Measurements from ENCODE around the gene TMEM229B.
A peak's percentile ranks its signal among the peaks of the same experiment; 100 is the strongest.

The TMEM229B gene

DNA sequence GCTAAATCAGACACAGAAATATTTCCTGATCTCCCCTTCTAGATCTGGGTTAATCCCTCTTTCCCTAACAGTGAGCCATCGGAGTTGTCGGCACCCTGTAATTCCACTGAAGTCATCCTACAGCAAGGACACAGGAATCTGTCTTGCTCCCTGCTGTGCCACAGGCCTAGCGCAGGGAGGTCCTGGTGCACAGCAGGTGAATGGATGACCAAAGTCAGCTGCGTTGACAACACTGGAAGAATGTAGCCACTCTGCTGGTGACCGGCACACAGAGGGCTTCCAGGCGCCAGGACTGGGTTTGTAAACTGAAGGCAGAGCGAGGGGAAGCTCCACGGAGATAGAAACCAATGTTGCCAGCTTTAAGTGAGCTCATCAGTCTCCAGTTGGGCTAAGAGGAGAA, 23.6 kb downstream of the TMEM229B start:
- H3K4me1 ChIP-seq, result peaks cover 30% of the 10 kb centered on the region

DNA sequence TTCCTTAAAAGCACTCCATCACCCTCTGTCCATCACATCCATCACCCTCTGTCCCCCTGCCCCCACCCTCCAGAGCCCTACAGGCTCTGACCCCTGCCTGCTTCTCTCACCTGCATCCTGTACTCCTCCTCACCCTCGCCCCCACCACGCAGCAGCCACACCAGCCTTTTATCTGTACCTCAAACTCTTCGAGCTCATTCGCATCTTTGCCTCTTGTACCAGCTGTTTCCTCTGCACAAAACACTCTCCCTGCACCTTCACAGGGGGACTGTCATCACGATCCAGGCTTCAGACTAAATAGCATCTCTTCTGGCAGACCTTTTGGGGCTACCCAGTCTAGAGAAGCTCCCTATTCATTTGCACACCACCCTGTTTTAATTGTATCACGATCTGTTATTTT, 24.1 kb downstream of the TMEM229B start:
- no peak overlapping the region for H3K9ac ChIP-seq
- no peaks in the 10 kb centered on the region for H3K9me3 ChIP-seq (ENCODE audit: control insufficient read depth, low read length)
- peaks cover 35% of the 10 kb centered on the region for H3K4me1 ChIP-seq
- no peaks in the 10 kb centered on the region for H3K79me2 ChIP-seq
- H3K4me2 ChIP-seq (ENCODE audit: low read length), result no peak overlapping the region
- H3K4me3 ChIP-seq (ENCODE audit: low read depth, low read length), result no peak overlapping the region
- TF ChIP-seq, protein P1, sequence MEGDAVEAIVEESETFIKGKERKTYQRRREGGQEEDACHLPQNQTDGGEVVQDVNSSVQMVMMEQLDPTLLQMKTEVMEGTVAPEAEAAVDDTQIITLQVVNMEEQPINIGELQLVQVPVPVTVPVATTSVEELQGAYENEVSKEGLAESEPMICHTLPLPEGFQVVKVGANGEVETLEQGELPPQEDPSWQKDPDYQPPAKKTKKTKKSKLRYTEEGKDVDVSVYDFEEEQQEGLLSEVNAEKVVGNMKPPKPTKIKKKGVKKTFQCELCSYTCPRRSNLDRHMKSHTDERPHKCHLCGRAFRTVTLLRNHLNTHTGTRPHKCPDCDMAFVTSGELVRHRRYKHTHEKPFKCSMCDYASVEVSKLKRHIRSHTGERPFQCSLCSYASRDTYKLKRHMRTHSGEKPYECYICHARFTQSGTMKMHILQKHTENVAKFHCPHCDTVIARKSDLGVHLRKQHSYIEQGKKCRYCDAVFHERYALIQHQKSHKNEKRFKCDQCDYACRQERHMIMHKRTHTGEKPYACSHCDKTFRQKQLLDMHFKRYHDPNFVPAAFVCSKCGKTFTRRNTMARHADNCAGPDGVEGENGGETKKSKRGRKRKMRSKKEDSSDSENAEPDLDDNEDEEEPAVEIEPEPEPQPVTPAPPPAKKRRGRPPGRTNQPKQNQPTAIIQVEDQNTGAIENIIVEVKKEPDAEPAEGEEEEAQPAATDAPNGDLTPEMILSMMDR (IDR thresholded peaks at IDR 0.05), result no peak
- H3K27ac ChIP-seq, result no peak overlapping the region
- no peak overlapping the region for H2AFZ ChIP-seq
- no peaks in the 10 kb centered on the region for H3K27me3 ChIP-seq (ENCODE audit: control insufficient read depth, insufficient read depth, low read length)
- H3K36me3 ChIP-seq (ENCODE audit: control insufficient read depth, insufficient read depth, low read length), result no peaks in the 10 kb centered on the region

More for the DNA sequence above, 23.6 kb downstream of the TMEM229B start:
- H2AFZ ChIP-seq, result no peak overlapping the region
- no peaks in the 10 kb centered on the region for H3K36me3 ChIP-seq (ENCODE audit: control insufficient read depth, insufficient read depth, low read length)
- TF ChIP-seq, protein P1 (IDR thresholded peaks at IDR 0.05), result no peak
- H3K27me3 ChIP-seq (ENCODE audit: control insufficient read depth, insufficient read depth, low read length), result no peaks in the 10 kb centered on the region
- no peaks in the 10 kb centered on the region for H3K9me3 ChIP-seq (ENCODE audit: control insufficient read depth, low read length)
- H3K4me3 ChIP-seq (ENCODE audit: low read depth, low read length), result no peak overlapping the region
- no peaks in the 10 kb centered on the region for H3K79me2 ChIP-seq
- no peak overlapping the region for H3K4me2 ChIP-seq (ENCODE audit: low read length)
- H3K9ac ChIP-seq, result no peak overlapping the region
- no peak overlapping the region for H3K27ac ChIP-seq

DNA sequence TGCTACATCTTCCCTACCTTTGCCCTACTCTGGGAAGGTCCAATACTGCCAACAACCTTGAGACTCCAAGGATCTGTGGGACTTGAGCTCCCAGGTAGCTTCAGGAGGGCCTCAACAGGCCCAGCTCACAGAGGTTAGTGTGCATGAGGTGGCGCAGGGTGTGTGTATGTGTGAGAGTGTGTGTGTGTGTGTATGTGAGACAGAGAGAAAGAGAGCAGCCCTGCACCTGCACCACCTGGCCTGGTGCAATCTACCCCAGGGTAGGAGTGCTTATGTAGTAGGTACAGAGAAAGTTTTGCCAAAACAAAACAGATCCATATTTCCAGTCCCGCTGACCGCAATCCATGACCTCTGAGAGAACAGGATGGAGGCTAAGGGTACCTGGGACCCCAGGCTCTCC, 24.6 kb downstream of the TMEM229B start:
- TF ChIP-seq, protein P1 (IDR thresholded peaks at IDR 0.05), result no peak
- no peaks in the 10 kb centered on the region for H3K36me3 ChIP-seq (ENCODE audit: control insufficient read depth, insufficient read depth, low read length)
- H3K4me2 ChIP-seq (ENCODE audit: low read length), result no peak overlapping the region
- no peaks in the 10 kb centered on the region for H3K27me3 ChIP-seq (ENCODE audit: control insufficient read depth, insufficient read depth, low read length)
- H3K9me3 ChIP-seq (ENCODE audit: control insufficient read depth, low read length), result no peaks in the 10 kb centered on the region
- no peak overlapping the region for H3K9ac ChIP-seq
- no peak overlapping the region for H3K27ac ChIP-seq
- H3K4me3 ChIP-seq (ENCODE audit: low read depth, low read length), result no peak overlapping the region
- no peak overlapping the region for H2AFZ ChIP-seq
- H3K4me1 ChIP-seq, result peaks cover 40% of the 10 kb centered on the region
- H3K79me2 ChIP-seq, result no peaks in the 10 kb centered on the region

DNA sequence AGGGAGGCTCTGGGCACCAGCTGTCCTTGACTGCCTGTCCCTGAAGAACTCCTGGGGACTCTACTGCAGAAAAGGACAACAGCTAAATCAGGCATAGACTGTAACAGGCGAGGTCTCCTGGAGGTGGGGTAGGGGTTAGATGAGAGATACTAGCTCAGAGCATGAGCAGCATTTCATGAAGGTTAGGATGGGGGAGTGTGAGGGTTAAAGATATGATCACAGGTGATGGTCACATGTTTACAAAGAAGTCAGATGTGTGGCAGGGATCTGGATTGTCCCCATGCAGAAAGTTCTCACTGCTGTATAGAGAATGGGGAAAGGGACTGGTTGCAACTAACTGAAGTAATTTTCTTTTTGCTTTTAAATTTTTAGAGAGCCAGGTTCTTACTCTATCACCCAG, 26.5 kb downstream of the TMEM229B start:
- H2AFZ ChIP-seq, result peak overlapping the region; percentile 81
- peak overlapping the region; percentile 11 for H3K4me3 ChIP-seq (ENCODE audit: low read depth, low read length)
- peak overlapping the region; percentile 98 for H3K27ac ChIP-seq
- no peak overlapping the region for H3K9ac ChIP-seq
- TF ChIP-seq, protein P1 (IDR thresholded peaks at IDR 0.05), result no peak
- no peaks in the 10 kb centered on the region for H3K79me2 ChIP-seq
- H3K27me3 ChIP-seq (ENCODE audit: control insufficient read depth, insufficient read depth, low read length), result no peaks in the 10 kb centered on the region
- peaks cover 56% of the 10 kb centered on the region for H3K4me1 ChIP-seq
- no peaks in the 10 kb centered on the region for H3K36me3 ChIP-seq (ENCODE audit: control insufficient read depth, insufficient read depth, low read length)
- peak overlapping the region; percentile 64 for H3K4me2 ChIP-seq (ENCODE audit: low read length)
- no peaks in the 10 kb centered on the region for H3K9me3 ChIP-seq (ENCODE audit: control insufficient read depth, low read length)

DNA sequence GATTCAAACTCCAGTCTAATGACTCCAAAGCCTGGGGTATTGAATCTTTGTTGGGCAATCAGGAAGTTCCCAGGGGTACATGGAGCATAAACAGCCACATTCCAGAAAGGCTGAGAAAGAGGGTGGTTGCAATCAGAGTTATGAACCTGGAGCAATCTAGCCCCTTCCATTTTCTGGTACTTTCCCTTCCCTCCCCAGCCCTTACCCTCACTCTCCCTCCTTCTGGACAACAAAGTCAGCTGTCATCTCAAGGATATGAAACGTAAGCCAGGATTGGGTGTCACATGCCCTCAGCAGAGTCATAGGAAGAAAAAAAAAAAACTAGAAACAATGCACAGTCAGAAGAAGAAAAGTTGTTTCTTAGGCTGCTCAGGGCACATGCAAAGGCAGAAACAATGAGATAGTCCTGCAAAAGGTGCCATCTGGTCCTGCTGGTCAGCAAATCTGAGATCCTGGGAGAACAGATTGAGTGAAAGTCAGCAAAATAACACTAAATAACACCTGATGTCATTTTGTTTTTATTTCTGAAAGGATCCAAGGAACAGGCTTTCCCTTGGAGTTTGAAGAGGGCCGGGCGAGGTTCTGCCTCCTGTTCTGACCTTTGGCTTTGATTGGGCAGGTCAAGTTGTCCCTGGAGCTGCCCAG, 27.1 kb downstream of the TMEM229B start:
- Histone ChIP-seq H3K4me2 (ENCODE audit: low read length) (peak overlapping the region; percentile 64), H3K4me3 (ENCODE audit: low read depth, low read length) (peak overlapping the region; percentile 49), H3K4me1 (peaks cover 56% of the 10 kb centered on the region), H3K9me3 (ENCODE audit: control insufficient read depth, low read length) (no peaks in the 10 kb centered on the region), H3K9ac (no peak overlapping the region), H2AFZ (peak overlapping the region; percentile 81), H3K27me3 (ENCODE audit: control insufficient read depth, insufficient read depth, low read length) (no peaks in the 10 kb centered on the region), H3K36me3 (ENCODE audit: control insufficient read depth, insufficient read depth, low read length) (no peaks in the 10 kb centered on the region), H3K79me2 (no peaks in the 10 kb centered on the region), H3K27ac (peak overlapping the region; percentile 98)
- TF ChIP-seq, protein P1 (IDR thresholded peaks at IDR 0.05), result no peak

Data from parathyroid adenoma (tissue), 2 donors.